Hindlimb muscle (tissue), 1 donor: ENCODE data around the gene PAQR7. TPM values are rescaled to one million over a fixed set of nuclear protein-coding genes. Genes with fewer than 3 reads are reported as not detected.

Source experiments
- DNase-seq: peaks from one replicate; pipeline ENCODE4 v3.0.0-alpha.2; 2013
- polyA plus RNA-seq: library from polyadenylated mRNA; unstranded; fragments of 120-200 nt; gene quantifications from one replicate; pipeline ENCODE4 v1.2.1, GENCODE V29; 2013; ENCODE audit not compliant: insufficient read length

The PAQR7 gene, protein sequence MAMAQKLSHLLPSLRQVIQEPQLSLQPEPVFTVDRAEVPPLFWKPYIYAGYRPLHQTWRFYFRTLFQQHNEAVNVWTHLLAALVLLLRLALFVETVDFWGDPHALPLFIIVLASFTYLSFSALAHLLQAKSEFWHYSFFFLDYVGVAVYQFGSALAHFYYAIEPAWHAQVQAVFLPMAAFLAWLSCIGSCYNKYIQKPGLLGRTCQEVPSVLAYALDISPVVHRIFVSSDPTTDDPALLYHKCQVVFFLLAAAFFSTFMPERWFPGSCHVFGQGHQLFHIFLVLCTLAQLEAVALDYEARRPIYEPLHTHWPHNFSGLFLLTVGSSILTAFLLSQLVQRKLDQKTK
- polyA plus RNA-seq: 8.8 TPM

DNA sequence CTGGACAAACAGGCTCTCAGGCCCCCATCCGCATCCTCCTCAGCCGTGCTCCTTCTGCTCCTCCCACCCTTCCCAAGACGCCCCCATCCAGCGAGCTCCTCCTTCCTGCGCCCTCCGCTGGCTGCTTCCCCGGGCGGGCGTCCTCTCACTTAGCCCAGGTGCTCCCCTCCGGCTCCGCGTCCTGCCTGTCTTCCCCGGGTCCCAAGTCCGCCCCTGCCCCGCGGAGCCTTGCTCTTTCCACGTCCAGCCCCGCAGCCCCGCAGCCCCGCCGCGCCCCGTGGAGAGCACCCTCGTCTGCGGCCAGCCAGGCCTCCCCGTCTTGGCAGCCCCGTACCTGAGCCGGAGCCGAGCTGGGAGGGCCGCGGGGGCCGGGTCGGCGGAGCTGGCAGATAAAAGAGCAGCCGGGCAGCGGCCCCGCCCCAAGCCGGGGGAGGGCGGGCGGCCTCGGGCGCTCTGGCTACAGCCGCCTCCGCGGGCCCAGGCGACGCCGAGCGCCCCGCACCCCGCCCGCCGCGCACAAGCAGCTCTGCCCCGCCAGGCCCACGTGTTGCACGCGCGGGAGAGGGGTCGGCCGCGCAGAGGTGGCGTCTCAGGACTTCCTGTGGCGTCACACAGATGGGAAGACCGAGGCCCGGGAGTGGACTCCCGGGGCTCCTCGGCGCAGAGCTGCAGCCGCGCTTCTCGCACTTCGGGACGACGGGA, at the start of gene PAQR7:
Gene PAQR7, minus strand, starts transcription at position 555 of the 702 bp plus-strand sequence. CDS start 11,869 bp downstream, outside the sequence.
- DNase-seq: peak; percentile 86

DNA sequence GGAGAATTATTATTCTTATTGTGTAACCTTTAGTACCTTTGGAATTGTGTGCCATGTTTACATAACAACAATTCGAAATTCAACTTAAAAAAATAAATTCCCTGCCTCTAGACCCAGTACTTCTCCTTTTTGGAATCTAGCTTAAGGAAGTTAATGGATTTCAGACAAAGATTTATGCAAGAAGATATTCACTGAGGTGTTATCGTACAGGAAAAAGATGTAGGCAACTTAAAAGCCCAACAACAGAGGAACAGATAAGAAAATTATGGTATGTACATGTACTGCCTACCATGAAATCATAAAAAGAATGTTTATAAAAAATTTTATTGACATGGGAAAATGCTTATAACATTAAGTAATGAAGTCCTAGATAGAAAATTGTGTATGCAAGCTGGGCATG, 48.9 kb upstream of the PAQR7 start:
- DNase-seq: no peak

DNA sequence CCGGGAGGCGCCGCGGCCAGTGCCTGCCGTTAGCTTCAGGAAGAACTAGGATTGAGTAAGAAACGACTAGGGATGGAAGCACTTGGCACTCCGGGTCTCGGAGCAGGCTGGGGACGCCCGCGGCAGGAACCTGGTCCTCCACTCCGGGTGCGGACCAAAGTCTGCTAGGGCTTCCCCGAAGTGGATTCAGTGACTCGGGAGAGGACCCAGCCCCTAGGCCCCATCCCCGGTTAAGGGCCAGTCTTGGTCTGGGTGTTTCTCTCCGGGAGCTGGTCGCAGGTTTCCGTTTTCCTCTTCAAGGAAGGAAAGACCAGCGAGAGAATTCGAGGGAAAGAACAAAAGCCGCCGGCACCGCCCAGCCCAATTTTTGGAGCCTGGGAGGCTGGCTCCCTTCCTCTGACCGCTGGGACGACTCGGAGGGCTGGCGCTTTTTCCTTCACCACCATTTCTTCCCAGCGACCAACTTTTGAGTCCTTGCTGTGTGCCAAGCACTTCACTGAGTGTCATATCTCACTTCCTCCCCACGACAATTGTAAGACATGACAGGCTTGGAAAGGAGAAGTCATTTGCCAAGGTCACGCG, 47.6 kb upstream of the PAQR7 start:
- DNase-seq: peak; percentile 36

DNA sequence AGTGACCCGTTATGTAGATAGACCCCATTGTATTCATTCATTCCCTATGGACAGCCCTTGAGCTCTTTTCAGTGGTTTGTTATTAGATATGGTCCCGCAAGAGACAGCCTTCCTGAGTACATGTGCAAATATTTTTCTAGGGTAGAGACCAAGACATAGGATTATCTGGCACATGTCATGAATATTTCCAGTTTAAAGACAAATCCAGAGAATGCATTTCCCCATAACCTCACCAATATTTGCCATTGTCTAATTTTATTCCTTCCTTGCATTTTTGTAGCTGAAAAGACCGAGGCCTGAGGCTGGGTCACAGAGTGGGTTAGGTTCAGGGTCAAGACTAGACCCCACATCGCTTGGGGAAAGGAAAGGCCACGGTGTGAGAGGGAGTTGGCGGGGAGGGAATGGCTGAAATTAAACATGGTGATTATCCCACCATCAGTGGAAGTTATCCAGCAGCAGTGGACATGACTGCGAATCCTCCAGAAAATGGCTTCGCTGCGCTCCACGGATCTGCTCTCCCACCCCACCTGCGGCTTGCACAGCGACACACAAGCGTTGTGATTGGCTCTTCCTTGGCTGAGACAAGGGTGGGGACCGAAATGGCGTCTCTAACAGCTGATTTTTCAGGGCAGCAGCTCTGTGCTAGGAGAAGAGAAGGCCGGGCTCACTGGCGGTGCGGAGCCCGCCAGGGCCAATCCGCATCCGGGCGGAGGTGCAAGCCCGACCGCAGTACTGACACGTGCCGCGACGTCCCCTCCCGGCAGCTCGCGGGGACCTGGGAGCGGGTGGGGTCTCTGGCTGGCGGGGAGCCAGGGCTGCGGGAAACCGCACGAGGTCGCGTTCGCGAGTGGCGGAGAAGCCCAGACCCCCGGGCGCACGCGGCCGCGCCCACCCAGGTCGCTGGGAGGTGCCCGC, 46.8 kb upstream of the PAQR7 start:
- DNase-seq: peak; percentile 42

DNA sequence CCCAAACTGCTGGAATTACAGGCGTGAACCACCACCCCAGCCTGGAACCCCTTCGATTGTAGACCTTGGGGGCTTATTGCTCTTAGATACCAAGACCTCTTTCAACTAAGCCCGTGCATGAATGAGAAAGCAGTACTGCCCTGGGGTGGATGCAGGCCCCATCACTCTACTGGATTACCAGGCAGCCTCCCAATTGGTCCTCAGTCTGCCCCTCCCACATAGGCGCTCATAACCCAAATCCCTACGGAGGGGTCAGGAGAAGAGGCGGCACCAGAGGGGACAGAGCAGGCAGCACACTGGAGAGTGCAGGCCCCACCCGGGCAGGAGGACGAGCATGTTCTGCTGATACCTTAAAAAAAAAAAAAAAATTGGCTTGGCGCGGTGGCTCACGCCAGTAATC, 43.1 kb upstream of the PAQR7 start:
- DNase-seq: no peak

DNA sequence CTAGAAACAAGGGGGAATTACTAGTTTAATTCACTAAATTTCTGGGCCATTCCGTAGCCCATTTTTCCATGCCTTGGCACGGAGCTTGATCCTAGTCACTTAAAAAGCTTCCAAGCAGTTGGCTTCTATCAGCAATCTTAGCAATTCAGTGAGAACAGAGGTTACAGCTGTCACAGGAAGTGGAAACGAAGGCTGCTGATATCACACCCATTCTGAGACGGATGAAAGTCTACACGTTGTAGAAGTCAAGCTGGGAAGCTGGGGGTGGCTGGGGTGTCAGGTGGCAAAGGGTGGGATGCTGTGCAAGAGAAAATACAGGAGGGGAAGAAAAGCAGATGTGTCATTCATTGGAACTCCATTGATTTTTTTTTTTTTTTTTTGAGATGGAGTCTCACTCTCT, 42.5 kb upstream of the PAQR7 start:
- DNase-seq: no peak

DNA sequence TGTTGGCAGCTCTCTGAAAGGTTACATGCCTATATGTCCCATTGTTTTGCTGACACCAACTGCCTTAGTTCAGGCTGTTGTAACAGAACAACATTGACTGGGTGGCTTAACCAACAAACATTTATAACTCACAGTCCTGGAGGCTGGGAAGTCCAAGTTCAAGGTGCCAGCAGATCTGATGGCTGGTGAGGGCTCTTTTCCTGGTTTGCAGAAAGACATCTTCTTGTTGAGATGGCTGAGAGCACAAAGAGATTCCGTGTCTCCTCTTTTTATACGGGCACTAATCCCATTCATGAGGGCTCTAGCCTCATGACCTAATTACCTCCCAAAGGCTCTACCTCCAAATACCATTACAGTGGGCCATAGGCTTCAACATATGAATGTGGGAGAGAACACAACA, 41.0 kb upstream of the PAQR7 start:
- DNase-seq: no peak

DNA sequence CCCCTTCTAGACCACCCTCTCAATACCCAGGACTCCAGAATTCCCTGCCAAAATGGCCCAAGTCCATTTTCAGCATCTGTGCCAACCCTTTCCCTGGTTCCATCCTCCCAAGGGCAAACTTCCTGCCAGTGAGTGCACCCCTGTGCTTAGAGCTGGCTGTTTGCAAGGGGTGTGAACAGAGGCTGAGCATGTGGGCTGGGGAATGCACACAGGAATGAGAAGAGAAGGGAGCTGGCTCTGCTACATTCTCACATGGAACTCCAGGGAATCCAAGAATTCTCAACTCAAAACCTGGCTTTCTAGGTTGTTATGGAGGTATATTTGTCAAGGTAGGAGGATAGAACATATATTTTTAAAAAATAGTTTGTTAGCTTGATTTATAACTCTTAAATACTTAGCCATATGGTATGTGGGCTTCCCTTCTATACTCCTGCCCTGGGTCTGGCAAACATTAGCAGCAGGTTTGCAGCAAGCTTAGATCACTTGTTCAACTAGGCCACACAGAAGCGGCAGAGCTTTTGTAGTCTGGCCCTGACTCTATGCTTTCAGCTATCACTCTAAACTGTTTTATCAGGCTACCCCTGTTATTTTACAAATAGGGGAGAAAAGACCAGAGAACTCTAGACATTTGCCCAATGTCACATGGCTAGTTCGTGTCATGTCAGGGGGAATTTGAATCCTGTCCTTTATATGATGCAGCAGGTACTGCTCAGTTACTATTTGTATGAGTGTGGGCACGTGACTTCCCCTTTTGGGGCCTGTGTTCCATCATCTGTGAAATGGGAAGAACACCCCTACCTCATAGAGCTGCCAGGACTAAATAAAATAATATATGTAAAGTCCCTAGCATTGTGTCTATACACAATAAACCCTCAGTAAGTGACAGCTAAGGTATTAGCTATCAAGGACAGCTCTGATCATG, 38.8 kb upstream of the PAQR7 start:
- DNase-seq: no peak

DNA sequence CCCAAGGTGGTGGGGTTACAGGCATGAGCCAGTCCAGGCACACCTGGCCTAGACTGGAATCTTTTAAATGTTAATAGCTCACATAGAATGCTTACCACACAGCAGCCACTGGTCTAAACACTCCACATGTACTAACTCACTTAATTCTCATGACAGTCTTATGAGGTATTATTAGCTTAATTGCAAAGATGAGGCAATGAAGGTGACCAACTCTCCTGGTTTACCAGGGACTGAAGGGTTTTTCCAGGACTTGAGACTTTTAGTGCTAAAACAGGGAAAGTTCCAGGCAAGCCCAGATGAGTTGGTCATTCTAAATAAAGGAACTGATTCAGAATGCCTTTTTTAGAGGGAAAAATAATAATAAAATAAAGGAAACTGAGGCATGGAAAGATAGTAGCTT, 37.7 kb upstream of the PAQR7 start:
- no peak for DNase-seq

DNA sequence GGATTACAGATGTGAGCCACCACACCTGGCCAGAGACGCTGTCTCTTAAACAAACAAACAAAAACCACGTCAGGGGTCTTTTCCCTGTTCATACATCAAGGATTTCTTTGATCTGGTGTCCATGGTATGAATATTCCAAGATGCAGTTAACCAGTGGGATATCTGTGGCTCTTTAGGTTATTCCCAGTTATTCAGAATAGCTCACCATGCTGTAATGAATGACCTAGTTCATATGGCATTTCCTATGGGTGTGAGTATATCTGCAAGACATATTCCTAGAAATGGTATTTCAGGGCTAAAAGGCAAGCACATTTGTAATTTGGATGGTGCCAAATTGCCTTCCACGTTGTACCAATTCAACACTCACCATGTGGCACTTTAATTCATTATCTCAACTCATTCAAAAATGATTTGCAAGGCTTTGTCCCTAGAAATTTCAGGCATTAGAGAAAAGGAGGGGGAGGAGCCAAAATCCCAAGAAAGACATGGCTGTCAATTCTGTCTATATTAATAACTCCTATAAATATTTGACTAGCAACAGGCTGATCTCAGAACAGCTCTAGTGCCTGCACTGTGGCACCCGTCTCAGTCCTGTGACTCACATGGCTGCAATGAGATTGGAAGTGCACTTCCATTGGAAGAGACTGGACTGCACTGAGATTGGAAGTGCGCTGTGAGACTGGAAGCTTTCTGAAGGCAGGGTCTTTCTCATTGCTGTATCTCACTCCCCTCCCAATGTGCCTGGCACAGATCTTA, 36.7 kb upstream of the PAQR7 start:
- DNase-seq: no peak

DNA sequence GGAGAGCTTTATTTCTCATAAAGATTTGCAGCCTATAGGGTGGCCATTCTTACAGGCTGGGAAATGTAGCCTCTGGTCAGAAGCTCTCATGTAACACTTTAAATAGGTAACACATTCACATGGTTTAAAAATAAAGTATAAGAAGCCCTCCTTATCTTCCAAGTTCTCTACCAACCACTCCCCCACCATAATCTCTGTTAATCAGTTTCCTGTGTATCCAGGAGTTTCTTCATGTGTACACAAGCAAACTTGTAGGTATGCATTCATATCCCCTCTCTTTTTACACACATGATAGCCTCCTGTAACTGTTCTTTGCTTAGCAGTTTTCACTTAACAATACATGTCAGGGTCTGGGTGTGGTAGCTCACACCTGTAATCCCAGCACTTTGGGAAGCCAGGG, 35.7 kb upstream of the PAQR7 start:
- no peak for DNase-seq

DNA sequence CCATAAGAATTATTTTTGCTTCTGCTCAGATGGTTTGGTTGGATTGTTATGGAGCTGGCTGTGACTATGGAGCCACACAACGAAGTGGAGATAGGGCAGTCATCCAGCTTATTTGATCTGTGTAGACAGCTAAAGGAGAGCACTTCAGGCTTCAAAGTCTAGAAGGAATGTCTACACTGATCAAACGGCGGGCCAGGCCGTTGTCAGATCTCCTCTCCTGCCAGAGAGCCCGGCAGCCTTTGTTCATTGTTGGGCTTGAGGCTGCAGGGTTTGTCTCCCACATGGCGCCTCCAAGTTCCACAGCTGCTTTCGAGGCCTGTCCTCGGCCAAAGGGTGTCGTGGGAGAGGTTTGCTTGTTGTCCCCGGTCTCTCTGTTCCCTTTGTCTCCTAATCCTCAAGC, 33.5 kb upstream of the PAQR7 start:
- DNase-seq: no peak

DNA sequence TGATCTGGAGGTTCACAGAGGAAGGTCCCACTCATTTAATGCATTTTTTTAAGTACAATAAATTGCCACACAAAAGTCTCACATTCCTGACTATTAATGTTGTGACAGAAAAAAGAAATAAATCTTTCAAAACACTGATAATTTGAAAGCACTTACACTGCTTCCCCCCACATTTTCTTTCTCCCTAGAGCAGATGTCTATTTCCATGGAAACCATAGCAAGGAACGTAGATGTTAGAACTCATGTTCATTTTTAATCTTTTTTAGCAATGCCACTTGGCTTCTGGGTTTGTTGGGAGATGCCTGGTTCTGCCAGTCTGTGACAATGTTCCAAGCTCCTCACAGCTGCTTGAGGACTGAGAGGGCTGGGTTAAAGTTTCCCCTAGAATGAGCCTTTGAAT, 32.7 kb upstream of the PAQR7 start:
- no peak for DNase-seq

DNA sequence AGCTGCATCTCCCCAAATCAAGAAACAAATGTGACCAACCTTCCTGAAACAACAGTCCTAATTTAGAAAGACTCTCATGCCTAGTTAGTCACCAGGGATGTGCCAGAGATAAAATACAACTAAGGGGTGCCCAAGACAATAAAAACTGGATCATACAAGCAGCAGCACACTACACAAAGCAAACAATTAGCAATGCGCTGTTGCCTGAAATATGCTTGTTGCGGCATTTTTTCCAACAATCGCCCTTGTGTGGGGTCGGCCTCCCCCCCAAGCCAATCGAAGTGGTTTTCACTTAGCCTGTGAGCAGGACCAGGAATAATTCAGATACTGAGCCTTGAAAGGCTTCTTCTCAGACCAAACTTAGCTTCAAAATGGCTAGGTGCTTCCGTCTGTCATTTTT, 32.1 kb upstream of the PAQR7 start:
- no peak for DNase-seq

DNA sequence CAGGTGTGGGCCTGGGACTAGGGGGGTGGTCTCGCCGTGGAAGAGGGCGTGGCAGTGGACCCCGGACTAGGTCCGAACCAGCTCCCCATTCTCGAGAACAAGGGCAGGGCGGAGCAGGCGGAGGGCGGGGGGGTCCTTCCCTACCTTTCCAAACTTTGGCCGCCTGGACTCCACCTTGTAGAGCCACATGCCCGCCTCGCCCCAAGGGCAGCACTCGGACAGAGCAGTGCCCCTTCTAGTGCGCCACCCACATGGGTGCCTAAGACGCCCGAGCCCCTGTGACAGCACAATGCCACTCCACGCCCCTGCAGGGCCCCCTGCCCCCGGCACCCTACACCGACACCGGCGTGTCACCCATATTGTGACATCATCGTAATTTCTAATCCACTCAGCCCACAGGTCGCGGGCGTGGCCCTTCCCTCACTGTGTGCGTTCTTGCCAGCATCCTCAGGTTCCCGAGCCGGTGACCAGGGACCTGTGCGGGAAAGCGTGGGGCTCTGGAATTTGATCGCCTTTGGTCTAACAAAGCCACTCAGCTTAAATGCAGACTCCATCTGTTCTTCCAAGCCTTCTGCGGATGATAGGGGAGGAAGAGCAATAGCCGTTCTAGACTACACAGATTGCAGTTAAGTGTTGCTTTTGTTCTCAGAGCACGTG, 31.3 kb upstream of the PAQR7 start:
- no peak for DNase-seq

DNA sequence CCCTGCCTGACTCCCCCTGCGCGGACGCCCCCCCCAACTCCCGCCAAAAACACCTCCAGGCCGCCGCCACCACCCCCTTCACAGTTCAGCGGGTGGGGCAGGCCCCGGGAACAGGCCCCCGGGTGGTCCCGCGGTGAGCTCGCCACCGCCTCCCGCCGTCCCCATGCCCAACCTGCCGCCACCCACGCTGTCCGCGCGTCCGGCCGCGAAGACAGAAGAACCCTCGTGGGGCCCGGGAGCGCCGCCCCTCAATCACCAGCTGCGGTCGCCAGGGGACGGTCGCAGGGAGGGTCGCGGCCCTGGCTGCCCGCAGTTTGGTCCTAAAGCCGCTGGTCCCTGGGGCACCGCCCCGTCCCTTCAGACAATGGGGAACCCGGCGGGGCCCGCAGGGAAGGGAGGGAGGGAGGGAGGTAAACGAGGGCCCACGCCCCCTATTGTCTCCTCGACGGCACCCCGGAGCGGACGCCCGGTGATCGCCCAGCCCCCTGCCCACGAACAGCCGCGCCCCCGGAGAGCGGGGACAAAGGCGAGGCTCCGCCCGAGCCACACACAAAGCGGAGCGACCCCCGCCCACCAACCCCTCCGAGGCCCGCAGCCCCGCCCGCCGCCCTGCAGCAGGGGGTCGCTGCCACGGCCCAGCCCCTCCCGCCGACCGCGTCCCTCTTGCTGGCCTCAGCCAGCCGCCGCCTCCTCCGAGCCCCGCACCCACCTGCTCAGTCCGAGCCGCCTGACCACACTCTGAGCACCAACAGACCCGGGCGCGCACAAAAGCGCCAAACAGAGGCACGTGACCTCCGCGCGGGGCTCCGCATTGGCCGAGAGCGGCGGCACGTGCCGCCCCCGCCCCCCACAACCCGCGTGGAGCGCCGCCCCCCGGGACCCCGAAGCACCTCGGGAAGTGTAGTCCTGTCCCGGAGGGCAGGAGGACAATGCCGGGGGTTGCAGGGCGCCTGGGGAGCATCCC, 30.5 kb upstream of the PAQR7 start, which contains the start of gene STMN1:
Gene STMN1, minus strand, starts transcription at position 740 of the 964 bp plus-strand sequence. CDS start 1,743 bp downstream, outside the sequence.
- DNase-seq: peak; percentile 96

DNA sequence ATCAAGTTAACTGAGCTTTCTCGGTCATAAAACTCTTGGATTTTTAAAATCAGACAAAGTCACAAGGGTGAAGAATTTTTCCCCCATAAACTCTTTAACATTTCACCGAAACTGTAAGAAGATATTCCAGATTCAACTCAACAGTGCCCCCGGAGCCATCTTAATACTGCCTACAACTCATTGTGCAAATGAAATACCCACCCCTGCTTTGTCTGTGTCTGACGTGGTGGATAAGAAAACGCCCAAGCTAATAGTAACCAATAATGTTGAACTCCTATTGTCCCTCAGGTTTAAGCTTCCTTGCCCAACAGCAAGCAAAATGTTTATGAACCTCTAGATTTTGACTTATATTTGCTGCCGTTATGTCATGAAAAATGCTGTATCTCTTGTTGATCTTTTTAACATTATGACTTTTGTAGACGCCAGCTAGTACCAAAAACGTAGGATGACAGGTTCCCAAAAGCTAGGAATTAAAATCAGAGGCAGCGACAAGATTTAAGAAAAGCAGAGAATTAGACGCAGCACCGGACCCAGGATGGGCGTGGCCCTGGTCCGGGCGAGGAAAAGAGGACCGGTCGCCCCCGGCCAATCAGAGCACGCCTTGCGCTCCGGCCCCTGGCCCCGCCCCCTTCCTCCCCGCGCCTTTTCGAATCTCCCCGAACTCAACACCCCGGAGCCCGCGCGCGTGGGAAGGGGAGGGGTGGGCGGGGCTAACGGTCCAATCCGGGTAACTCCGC, 29.6 kb upstream of the PAQR7 start:
- DNase-seq: peak; percentile 93

DNA sequence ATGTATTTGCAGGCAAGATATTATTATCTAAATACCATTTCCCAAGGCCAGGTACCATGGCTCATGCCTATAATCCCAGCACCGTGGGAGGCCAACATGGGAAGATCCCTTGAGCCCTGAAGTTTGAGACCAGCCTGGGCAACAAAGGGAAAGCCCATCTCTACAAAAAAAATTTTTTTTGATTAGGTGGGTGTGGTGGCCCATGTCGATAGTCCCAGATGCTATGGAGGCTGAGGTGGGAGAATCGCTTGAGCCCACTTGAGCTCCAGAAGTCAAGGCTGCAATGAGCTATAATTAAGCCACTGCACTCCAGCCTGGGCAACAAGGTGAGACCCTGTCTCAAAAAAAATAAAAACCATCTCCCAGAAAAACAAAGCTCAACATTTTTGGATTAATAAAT, 28.5 kb upstream of the PAQR7 start:
- no peak for DNase-seq
